ENCODE data around the gene SPAM1.

DNA sequence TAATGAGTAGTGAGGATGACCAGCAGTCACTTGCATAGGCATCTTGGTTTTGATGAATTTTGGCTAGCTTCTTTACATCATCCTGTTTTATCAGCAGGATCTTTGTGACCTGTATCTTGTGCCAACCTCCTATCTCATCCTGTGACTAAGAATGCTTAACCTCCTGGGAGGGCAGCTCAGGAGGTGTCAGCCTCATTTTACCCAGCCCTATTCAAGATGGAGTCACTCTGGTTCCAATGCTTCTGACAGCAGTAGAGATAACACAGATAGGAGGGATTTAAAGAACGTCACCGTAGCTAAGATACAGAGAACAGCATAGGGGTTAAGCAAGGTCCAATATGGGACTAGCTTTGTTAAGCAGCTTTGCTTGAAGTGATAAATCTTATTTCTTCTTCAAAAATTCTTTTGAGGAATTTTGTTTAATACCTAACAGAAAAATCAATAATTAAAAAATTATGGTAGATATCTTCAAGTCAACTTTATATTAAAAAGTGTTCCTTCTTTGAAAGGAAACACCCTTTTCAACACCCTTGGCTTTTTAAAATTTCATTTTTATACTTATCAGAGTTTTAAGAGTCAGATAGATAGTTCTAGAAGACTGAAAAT, 68.0 kb downstream of the SPAM1 start:
- TF ChIP-seq TEAD4 (IDR thresholded peaks at IDR 0.05) (no peak), ZBTB7A (IDR thresholded peaks at IDR 0.05; ENCODE audit: low read depth) (no peak)
- TF ChIP-seq, protein P1, sequence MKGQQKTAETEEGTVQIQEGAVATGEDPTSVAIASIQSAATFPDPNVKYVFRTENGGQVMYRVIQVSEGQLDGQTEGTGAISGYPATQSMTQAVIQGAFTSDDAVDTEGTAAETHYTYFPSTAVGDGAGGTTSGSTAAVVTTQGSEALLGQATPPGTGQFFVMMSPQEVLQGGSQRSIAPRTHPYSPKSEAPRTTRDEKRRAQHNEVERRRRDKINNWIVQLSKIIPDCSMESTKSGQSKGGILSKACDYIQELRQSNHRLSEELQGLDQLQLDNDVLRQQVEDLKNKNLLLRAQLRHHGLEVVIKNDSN (IDR thresholded peaks at IDR 0.05), result no peak
- TF ChIP-seq, protein P2, sequence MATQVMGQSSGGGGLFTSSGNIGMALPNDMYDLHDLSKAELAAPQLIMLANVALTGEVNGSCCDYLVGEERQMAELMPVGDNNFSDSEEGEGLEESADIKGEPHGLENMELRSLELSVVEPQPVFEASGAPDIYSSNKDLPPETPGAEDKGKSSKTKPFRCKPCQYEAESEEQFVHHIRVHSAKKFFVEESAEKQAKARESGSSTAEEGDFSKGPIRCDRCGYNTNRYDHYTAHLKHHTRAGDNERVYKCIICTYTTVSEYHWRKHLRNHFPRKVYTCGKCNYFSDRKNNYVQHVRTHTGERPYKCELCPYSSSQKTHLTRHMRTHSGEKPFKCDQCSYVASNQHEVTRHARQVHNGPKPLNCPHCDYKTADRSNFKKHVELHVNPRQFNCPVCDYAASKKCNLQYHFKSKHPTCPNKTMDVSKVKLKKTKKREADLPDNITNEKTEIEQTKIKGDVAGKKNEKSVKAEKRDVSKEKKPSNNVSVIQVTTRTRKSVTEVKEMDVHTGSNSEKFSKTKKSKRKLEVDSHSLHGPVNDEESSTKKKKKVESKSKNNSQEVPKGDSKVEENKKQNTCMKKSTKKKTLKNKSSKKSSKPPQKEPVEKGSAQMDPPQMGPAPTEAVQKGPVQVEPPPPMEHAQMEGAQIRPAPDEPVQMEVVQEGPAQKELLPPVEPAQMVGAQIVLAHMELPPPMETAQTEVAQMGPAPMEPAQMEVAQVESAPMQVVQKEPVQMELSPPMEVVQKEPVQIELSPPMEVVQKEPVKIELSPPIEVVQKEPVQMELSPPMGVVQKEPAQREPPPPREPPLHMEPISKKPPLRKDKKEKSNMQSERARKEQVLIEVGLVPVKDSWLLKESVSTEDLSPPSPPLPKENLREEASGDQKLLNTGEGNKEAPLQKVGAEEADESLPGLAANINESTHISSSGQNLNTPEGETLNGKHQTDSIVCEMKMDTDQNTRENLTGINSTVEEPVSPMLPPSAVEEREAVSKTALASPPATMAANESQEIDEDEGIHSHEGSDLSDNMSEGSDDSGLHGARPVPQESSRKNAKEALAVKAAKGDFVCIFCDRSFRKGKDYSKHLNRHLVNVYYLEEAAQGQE (IDR thresholded peaks at IDR 0.05; ENCODE audit: low read depth), result no peak

Data from Ishikawa (cell line).